ENCODE results near the gene NCOR1.

NCOR1 gene

DNA sequence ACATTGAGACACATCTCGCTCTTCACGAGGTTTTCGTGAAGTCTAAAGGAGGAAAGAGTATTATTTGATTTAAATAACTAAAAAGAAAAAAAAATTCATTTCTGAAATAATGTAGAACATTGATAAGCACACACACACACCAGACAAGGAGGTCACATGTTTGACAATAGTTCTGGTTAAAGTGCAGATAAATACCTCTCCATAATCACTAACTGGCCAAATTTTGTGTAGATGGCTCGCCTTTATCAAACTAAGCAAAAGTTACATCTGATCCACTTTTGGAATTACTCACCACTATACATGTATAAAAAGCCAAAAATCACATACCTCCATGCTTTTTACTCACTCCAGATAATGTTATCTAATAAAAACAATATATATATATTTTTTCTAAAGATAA, 106.5 kb downstream of the NCOR1 start:
- Histone ChIP-seq H3K79me2 (ENCODE audit: control insufficient read depth, low read length) (no peaks in the 10 kb centered on the region), H4K20me1 (ENCODE audit: control insufficient read depth, insufficient read depth, low read depth, low read length) (no peaks in the 10 kb centered on the region)

GRCh38 chr17:16108386-16108785, 106.9 kb downstream of the NCOR1 start:
- H3K79me2 ChIP-seq (ENCODE audit: control insufficient read depth, low read length), result no peaks in the 10 kb centered on the region
- no peak overlapping the region for H3K27ac ChIP-seq (ENCODE audit: low read depth, low read length)
- TF ChIP-seq EZH2phosphoT487 (IDR thresholded peaks at IDR 0.05; ENCODE audit: borderline replicate concordance, low read length), result no peak
- TF ChIP-seq, protein P1, sequence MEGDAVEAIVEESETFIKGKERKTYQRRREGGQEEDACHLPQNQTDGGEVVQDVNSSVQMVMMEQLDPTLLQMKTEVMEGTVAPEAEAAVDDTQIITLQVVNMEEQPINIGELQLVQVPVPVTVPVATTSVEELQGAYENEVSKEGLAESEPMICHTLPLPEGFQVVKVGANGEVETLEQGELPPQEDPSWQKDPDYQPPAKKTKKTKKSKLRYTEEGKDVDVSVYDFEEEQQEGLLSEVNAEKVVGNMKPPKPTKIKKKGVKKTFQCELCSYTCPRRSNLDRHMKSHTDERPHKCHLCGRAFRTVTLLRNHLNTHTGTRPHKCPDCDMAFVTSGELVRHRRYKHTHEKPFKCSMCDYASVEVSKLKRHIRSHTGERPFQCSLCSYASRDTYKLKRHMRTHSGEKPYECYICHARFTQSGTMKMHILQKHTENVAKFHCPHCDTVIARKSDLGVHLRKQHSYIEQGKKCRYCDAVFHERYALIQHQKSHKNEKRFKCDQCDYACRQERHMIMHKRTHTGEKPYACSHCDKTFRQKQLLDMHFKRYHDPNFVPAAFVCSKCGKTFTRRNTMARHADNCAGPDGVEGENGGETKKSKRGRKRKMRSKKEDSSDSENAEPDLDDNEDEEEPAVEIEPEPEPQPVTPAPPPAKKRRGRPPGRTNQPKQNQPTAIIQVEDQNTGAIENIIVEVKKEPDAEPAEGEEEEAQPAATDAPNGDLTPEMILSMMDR (IDR thresholded peaks at IDR 0.05; ENCODE audit: low read depth, low read length, poor library complexity, severe bottlenecking), result no peak
- H3K36me3 ChIP-seq (ENCODE audit: control insufficient read depth, low read length), result peaks cover 18% of the 10 kb centered on the region; the same call in 1 of the 2 replicates
- no peaks in the 10 kb centered on the region for H3K9me3 ChIP-seq (ENCODE audit: control insufficient read depth, insufficient read depth, low read length)
- no peaks in the 10 kb centered on the region for H4K20me1 ChIP-seq (ENCODE audit: control insufficient read depth, insufficient read depth, low read depth, low read length)
- no peaks in the 10 kb centered on the region for H3K27me3 ChIP-seq (ENCODE audit: control insufficient read depth, low read length)
- H3K4me2 ChIP-seq (ENCODE audit: low read length), result no peak overlapping the region
- no peak overlapping the region for H3K4me3 ChIP-seq (ENCODE audit: low read length)
- H3K9me2 ChIP-seq (replicated peaks; ENCODE audit: control insufficient read depth, low read length), result no peaks in the 10 kb centered on the region
- no peaks in the 10 kb centered on the region for H3F3A ChIP-seq (ENCODE audit: control insufficient read depth, insufficient read depth)
- H3K4me1 ChIP-seq (ENCODE audit: control insufficient read depth, low read length), result no peaks in the 10 kb centered on the region

More for the DNA sequence above, 106.5 kb downstream of the NCOR1 start:
- TF ChIP-seq, protein P1 (IDR thresholded peaks at IDR 0.05; ENCODE audit: low read depth, low read length, poor library complexity, severe bottlenecking), result no peak
- no peak for TF ChIP-seq EZH2phosphoT487 (IDR thresholded peaks at IDR 0.05; ENCODE audit: borderline replicate concordance, low read length)
- H3K4me3 ChIP-seq (ENCODE audit: low read length), result no peak overlapping the region
- peaks cover 18% of the 10 kb centered on the region for H3K36me3 ChIP-seq (ENCODE audit: control insufficient read depth, low read length)
- no peaks in the 10 kb centered on the region for H3K9me2 ChIP-seq (replicated peaks; ENCODE audit: control insufficient read depth, low read length)
- H3K9me3 ChIP-seq (ENCODE audit: control insufficient read depth, insufficient read depth, low read length), result no peaks in the 10 kb centered on the region
- no peak overlapping the region for H3K27ac ChIP-seq (ENCODE audit: low read depth, low read length)
- H3K4me2 ChIP-seq (ENCODE audit: low read length), result no peak overlapping the region
- H3F3A ChIP-seq (ENCODE audit: control insufficient read depth, insufficient read depth), result no peaks in the 10 kb centered on the region
- H3K4me1 ChIP-seq (ENCODE audit: control insufficient read depth, low read length), result no peaks in the 10 kb centered on the region
- H3K27me3 ChIP-seq (ENCODE audit: control insufficient read depth, low read length), result no peaks in the 10 kb centered on the region

GRCh38 chr17:16107165-16107770, 108.1 kb downstream of the NCOR1 start:
- H3K9me2 ChIP-seq (replicated peaks; ENCODE audit: control insufficient read depth, low read length), result no peaks in the 10 kb centered on the region
- no peak for TF ChIP-seq EZH2phosphoT487 (IDR thresholded peaks at IDR 0.05; ENCODE audit: borderline replicate concordance, low read length)
- TF ChIP-seq, protein P1 (IDR thresholded peaks at IDR 0.05; ENCODE audit: low read depth, low read length, poor library complexity, severe bottlenecking), result no peak
- H3K27me3 ChIP-seq (ENCODE audit: control insufficient read depth, low read length), result no peaks in the 10 kb centered on the region
- H3K4me3 ChIP-seq (ENCODE audit: low read length), result no peak overlapping the region
- peaks cover 22% of the 10 kb centered on the region; the same call in 1 of the 2 replicates for H3K36me3 ChIP-seq (ENCODE audit: control insufficient read depth, low read length)
- no peaks in the 10 kb centered on the region for H3F3A ChIP-seq (ENCODE audit: control insufficient read depth, insufficient read depth)
- H3K4me2 ChIP-seq (ENCODE audit: low read length), result no peak overlapping the region
- no peaks in the 10 kb centered on the region for H3K4me1 ChIP-seq (ENCODE audit: control insufficient read depth, low read length)
- no peaks in the 10 kb centered on the region for H3K9me3 ChIP-seq (ENCODE audit: control insufficient read depth, insufficient read depth, low read length)
- H3K27ac ChIP-seq (ENCODE audit: low read depth, low read length), result no peak overlapping the region
- no peaks in the 10 kb centered on the region for H4K20me1 ChIP-seq (ENCODE audit: control insufficient read depth, insufficient read depth, low read depth, low read length)
- H3K79me2 ChIP-seq (ENCODE audit: control insufficient read depth, low read length), result no peaks in the 10 kb centered on the region
